Gastroesophageal sphincter (tissue), 3 donors: Measurements from ENCODE around the gene XPO6.

Experiments
- CTCF ChIP-seq, 4 experiments: fragments of 200-600 bp in 2 of 4; fragments of 450-650 bp in 2 of 4; sonication (generic) in 1 of 4; IDR thresholded peaks; one replicate each; pipeline ENCODE4 v1.5.1; 2017 to 2019; ENCODE audit warnings: antibody characterized with exemption in 4 of 4, mild to moderate bottlenecking in 2 of 4, moderate library complexity in 2 of 4
- EP300 ChIP-seq: sonication (generic); formaldehyde crosslinking; IDR thresholded peaks from one replicate; pipeline ENCODE4 v1.6.1; 2017; ENCODE audit warnings: antibody characterized with exemption, mild to moderate bottlenecking
- POLR2A ChIP-seq, 2 donors: fragments of 450-650 bp; IDR thresholded peaks; one replicate each; pipeline ENCODE4 v1.6.1; 2017; ENCODE audit warnings: antibody characterized with exemption in 2 of 2, mild to moderate bottlenecking in 2 of 2, moderate library complexity in 1 of 2
- POLR2AphosphoS5 ChIP-seq: sonication (generic); formaldehyde crosslinking; IDR thresholded peaks from one replicate; pipeline ENCODE4 v1.6.1; 2017; ENCODE audit warnings: antibody characterized with exemption

- TF ChIP-seq CTCF (IDR thresholded peaks at IDR 0.05) (no peak), POLR2A (IDR thresholded peaks at IDR 0.05) (no peak), POLR2AphosphoS5 (no peak), EP300 (no peak)
Measured at GRCh38 chr16:28053461-28053860, 158.3 kb downstream of the XPO6 start.
